ENCODE results near the gene INAVA.

- TF ChIP-seq CTCF (IDR thresholded peaks at IDR 0.05; ENCODE audit: low read length) (no peak), EZH2phosphoT487 (IDR thresholded peaks at IDR 0.05; ENCODE audit: low read length) (no peak), EZH2 (optimal IDR thresholded peaks at IDR 0.05; ENCODE audit: low read depth, low read length) (no peak)
Measured at GRCh38 chr1:200900877-200901276, 6.2 kb downstream of the INAVA start.

All from MM.1S (cell line).